GM19240 (cell line): ENCODE measurements around the gene TERB1.

Experiments used
- DNase-seq: peaks from one replicate; pipeline ENCODE4 v3.0.0; 2011; ENCODE audit warnings: low spot score; ENCODE audit not compliant: insufficient read length

Gene TERB1

DNA sequence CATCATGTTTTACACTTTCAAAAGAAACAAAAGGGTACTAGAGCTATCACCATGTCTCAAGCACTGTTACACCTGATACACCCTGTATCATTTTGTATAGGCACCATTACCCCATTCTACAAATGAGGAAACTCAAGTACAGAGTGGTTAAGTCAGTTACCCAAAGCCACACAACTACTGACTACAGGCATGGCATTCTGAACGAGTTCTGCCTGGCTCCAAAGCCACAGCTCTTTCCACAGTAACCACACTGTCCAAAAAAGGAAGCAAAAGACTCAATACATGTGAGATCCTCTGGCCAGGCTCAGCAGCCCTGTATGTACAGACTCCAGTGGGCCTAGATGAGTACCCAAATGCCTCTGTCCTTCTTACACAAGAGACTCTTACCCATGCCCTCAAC is 54.7 kb downstream of the TERB1 start:
- no peak for DNase-seq

DNA sequence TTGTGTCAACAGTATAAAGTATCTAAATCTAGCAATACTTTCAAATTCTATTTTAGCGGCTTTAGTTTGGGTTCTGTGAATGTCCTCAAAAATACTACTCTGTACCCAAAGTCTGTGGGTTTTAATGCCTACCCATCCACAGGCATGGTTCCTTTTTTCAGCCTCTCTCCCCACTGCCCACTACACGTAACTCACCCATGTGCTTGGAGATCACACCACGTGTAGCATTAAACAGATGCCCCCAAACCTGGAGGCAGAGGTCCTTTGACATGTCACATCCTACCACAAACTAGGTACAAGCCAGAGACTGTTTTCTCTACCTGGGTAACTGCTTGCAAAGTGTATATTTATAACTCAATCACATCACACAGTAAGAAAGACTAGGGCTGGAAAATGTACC is 55.3 kb downstream of the TERB1 start:
- DNase-seq, result no peak

- DNase-seq, result no peak
These were observed 59.2 kb downstream of the TERB1 start for GRCh38 chr16:66741950-66742808.

GRCh38 chr16:66741169-66741900 is 60.0 kb downstream of the TERB1 start:
- DNase-seq, result no peak

DNA sequence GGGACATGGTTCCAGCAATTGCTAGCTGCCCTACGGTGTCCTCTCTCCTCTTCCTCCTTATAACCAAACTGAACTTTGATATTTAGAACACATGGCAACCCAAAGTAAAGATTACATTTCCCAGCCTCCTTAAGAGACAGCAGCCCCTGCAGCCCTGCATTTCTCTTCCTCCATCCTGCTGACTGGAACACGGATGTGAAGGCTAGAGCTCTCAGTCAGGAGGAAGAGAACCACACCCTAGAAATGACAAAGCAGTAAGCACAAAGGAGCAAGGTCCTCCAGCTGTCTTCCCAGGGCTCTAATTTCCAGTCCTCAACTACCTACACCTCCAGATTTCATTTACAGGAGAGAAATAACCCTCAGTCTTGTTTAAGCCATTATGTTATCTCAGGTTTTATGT is 60.9 kb downstream of the TERB1 start:
- DNase-seq, result no peak

GRCh38 chr16:66740010-66740409 is 61.4 kb downstream of the TERB1 start:
- no peak for DNase-seq

DNA sequence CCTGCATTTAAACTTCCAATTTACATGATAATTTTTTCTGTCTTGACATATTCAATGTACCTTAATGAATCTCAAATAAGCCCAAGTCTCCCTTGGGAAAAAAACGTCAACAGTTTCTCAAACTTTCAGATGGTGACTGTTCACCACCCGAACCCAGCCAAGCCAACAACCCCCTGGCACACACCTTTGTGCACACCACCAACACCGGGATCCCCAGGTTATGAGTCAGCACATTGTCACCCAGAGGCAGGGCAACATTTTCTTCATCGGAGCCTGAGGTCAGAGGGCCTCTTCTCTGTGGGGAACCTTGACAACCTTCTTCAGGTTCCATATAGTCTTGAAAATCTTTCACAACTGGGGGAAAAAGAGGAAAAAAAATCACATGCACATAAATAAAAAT is 65.5 kb downstream of the TERB1 start:
- no peak for DNase-seq

DNA sequence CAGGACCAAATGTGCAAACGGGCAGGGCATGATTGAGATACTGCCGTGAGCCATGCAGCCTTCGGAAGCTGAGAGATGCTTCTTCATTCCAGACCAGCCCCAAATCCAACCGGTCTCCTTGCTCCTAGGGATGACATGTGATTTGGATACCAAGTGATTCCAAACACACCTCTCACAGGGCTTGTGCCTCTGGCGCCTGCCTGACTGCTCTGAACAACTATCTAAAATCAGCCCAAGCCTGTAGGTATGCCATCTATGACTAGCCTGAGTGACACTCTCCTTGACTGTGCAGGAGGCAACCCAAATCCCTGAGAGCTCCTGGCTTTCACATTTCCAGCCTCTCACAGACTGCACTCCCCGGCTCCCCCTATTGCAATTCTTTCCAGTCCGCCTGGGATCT is 70.3 kb downstream of the TERB1 start:
- DNase-seq, result no peak

GRCh38 chr16:66728804-66729203 is 72.6 kb downstream of the TERB1 start:
- DNase-seq, result no peak

DNA sequence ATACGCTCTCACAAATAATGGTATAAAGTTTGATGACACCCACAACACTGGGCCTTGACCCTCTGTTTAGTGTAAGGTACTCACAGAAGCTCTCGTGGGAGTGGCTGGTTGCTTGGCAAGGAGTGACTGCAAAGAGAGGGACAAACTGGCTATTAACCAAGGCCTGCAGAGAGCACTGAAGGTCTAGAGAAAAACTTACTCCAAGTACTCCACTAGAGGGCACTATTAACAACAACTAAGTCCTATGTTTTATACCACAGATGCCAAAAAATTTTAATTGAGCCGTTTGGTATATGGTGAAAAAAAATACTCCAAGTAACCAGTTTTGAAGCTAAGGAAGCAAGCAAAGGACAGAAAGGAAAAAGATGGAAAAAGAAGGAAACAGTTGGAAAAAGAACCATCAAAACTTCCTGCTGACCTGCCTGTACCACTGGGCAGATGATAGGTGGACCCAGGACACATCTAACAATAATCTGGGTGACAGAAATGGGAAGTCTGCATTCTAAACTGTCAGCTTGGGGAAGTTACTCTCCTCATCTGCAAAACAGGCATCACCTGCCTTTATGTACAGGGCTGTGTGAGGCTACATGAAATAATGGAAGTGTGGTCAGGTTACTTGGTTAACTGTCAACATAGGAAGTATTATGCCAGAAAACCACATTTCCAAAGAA is 73.1 kb downstream of the TERB1 start:
- no peak for DNase-seq

DNA sequence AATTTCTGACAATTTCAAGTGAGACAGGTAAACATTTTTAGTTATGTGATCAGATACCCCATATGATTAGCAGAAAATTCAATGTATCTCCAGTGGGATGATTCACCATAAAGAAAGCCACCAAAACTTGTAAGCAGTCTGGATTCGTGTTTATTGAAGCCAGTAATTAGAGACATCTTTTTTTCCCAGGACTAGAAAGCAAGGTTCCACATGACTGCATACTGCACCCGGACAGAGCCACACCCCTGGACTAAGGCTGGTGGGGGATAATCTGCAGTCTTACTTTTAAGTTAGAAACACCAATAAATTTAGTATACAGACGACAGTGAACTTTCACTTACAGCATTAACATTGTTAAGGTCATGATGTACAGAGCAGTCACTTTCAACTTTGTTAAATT is 80.6 kb downstream of the TERB1 start:
- DNase-seq, result no peak

- no peak for DNase-seq
These were observed 82.1 kb downstream of the TERB1 start for GRCh38 chr16:66719246-66719645.

GRCh38 chr16:66717776-66718175 is 83.6 kb downstream of the TERB1 start:
- DNase-seq, result no peak

- no peak for DNase-seq
These were observed 84.2 kb downstream of the TERB1 start for GRCh38 chr16:66717112-66717675.

DNA sequence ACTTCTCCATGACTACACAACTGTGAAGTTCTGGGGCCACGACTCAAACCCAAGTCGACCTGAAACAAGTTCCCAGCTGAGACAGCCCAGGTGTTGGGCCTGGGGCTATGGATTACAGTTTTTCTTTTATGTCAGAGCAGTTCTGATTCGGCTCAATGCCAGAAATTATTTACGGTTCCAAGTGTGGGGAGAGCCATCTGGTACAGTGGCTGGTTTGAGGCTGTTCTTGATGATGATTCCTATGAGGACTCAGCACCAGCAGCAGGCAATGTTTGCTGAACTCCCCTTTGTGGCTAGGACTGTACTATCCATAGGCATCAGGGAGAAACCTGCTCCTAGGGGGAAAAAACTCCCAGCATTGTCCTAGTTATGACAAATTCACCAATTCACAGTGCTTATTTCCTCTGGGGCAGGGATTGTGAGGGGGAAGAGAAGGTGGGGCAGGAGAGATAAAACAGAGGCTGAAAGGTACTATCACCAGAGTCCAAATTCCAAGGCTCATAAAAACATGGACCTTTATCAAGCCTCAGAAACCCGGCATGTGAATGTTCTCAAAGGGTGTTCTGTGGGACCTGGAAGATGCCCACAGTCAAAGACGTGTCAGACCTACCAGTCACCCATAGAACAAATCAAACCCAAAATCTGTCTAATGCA is 86.6 kb downstream of the TERB1 start:
- DNase-seq, result no peak

- DNase-seq, result no peak
These were observed 87.3 kb downstream of the TERB1 start for GRCh38 chr16:66714062-66714461.

DNA sequence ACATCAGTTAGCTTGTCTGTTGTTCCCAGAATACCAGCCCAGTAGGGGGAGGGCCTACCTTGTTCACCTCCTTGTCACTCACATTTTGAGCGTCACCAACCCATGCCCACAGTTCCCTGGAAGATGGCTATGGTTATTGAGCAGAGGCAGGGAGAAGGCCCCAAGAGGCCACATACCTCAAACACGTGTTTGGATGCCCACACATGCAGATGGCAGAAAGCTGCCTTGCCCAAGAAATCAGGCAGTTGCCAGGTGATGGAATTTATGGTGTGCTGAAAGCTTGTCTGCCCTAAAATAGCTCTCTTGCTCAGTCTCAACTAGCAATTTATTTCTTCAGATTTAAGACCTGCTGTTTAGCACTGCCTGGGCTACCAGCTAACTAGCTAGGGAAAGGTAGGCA is 88.3 kb downstream of the TERB1 start:
- no peak for DNase-seq

GRCh38 chr16:66712512-66712911 is 88.9 kb downstream of the TERB1 start:
- DNase-seq, result no peak

- no peak for DNase-seq
These were observed 89.8 kb downstream of the TERB1 start for GRCh38 chr16:66711581-66711980.

DNA sequence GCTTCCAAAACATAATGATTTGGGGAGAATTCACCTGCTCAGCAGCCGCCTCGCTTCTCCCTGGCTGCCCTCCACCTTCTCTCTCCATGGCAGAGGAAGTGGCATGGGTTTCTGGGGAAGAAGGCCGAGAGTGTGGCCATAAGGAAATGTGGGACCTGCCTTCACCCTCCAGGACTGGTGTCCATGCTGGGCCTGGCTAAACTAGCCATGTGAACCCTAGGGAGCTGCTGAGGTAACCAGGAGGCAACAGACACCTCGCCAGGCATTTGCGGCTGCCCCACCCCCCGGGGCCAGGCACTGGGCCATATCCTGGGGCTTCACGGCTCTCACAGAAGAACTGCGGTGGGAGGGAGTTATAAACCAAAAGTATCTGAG is 94.9 kb downstream of the TERB1 start:
- no peak for DNase-seq

DNA sequence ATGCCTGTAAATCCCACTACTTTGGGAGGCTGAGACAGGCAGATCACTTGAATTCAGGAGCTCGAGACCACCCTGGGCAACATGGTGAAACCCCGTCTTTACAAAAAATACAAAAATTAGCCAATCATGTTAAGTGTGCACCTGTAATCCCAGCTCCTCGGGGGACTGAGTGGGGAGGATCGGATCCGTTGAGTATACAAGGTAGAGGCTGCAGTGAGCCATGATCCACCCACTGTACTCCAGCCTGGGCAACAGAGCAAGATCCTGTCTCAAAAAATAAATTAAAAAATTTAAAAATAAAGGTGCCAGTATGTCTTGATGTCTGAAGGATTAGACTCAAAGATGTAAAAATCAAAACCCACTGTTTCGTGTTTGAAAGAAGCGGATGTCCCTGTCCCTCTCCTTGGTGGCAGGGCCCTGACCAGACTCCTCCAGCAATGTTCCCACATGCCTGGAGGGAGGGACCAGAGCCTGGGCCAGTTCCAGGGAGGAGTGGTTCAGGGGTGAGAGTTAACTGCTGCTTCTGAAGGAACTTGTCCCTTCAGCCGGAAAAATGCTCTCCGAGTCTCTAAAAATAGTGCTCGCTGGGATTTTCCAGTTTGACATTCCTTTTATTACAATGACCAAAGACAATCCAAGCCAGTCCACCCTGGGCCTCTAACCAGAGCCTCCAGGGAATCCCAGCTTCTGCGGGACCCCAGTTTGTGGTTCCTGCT is 95.4 kb downstream of the TERB1 start:
- DNase-seq, result no peak
